Measurements from ENCODE around the gene ZNF609. TPM values are rescaled to one million over a fixed set of nuclear protein-coding genes. Genes with fewer than 3 reads are reported as not detected.

Gene ZNF609
- total RNA-seq, 1 experiment from 2014 or later = 9.9 TPM

- H3K9ac ChIP-seq (ENCODE audit: low read length) = no peak overlapping the region
- H4K20me1 ChIP-seq (ENCODE audit: low read length) = no peaks in the 10 kb centered on the region
- no peaks in the 10 kb centered on the region for H3K4me1 ChIP-seq (ENCODE audit: insufficient read depth, low read length)
- no peaks in the 10 kb centered on the region for H3F3A ChIP-seq (ENCODE audit: low read length, unreplicated experiment)
- H3K4me3 ChIP-seq (ENCODE audit: low read length) = no peak overlapping the region
- no peaks in the 10 kb centered on the region for H3K9me2 ChIP-seq (replicated peaks; ENCODE audit: low read length)
- no peak overlapping the region for H3K4me2 ChIP-seq (ENCODE audit: low read length)
- no peaks in the 10 kb centered on the region for H3K36me3 ChIP-seq (ENCODE audit: low read depth, low read length)
- ATAC-seq (no peak), DNase-seq (no peak)
- no TSS peak for BruUV-seq (replicated peaks)
- no peaks in the 10 kb centered on the region for H3K27me3 ChIP-seq (ENCODE audit: low read length)
- ChIA-PET CTCF (no interaction called here), POLR2A (ENCODE audit: unreplicated experiment) (no interaction called here)
- H3K9me3 ChIP-seq (ENCODE audit: low read length) = no peaks in the 10 kb centered on the region
- no peak overlapping the region for H2AFZ ChIP-seq (ENCODE audit: low read length)
- TF ChIP-seq EZH2 (IDR thresholded peaks at IDR 0.05; ENCODE audit: low read length, unreplicated experiment) (no peak), EZH2phosphoT487 (IDR thresholded peaks at IDR 0.05; ENCODE audit: borderline replicate concordance, low read length) (no peak)
- TF ChIP-seq, protein P1, sequence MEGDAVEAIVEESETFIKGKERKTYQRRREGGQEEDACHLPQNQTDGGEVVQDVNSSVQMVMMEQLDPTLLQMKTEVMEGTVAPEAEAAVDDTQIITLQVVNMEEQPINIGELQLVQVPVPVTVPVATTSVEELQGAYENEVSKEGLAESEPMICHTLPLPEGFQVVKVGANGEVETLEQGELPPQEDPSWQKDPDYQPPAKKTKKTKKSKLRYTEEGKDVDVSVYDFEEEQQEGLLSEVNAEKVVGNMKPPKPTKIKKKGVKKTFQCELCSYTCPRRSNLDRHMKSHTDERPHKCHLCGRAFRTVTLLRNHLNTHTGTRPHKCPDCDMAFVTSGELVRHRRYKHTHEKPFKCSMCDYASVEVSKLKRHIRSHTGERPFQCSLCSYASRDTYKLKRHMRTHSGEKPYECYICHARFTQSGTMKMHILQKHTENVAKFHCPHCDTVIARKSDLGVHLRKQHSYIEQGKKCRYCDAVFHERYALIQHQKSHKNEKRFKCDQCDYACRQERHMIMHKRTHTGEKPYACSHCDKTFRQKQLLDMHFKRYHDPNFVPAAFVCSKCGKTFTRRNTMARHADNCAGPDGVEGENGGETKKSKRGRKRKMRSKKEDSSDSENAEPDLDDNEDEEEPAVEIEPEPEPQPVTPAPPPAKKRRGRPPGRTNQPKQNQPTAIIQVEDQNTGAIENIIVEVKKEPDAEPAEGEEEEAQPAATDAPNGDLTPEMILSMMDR (conservative IDR thresholded peaks at IDR 0.05; ENCODE audit: low read depth, low read length) = no peak
- intact Hi-C loops (cut with micrococcal nuclease) = no loop called here
- H3K27ac ChIP-seq (ENCODE audit: low read length) = no peak overlapping the region
- no peaks in the 10 kb centered on the region for H3K79me2 ChIP-seq (ENCODE audit: low read length)
Observed at GRCh38 chr15:64716452-64716851, 256.1 kb downstream of the ZNF609 start.

- no peaks in the 10 kb centered on the region for H3F3A ChIP-seq (ENCODE audit: low read length, unreplicated experiment)
- no peak overlapping the region for H3K27ac ChIP-seq (ENCODE audit: low read length)
- H3K9me2 ChIP-seq (replicated peaks; ENCODE audit: low read length) = no peaks in the 10 kb centered on the region
- no peaks in the 10 kb centered on the region for H3K36me3 ChIP-seq (ENCODE audit: low read depth, low read length)
- DNase-seq = no peak
- no peak for TF ChIP-seq EZH2 (IDR thresholded peaks at IDR 0.05; ENCODE audit: low read length, unreplicated experiment)
- TF ChIP-seq, protein P1 (conservative IDR thresholded peaks at IDR 0.05; ENCODE audit: low read depth, low read length) = no peak
- TF ChIP-seq EZH2phosphoT487 (IDR thresholded peaks at IDR 0.05; ENCODE audit: borderline replicate concordance, low read length) = no peak
- H2AFZ ChIP-seq (ENCODE audit: low read length) = no peak overlapping the region
- H3K9ac ChIP-seq (ENCODE audit: low read length) = no peak overlapping the region
- no TSS peak for BruUV-seq (replicated peaks)
- H3K4me2 ChIP-seq (ENCODE audit: low read length) = no peak overlapping the region
- ChIA-PET POLR2A (ENCODE audit: unreplicated experiment) (no interaction called here), CTCF (interaction anchor here (0.6 kb wide), 1 partner anchor 84 kb away, joined by 3 read pairs; no protein-coding TSS in a partner anchor)
- H3K9me3 ChIP-seq (ENCODE audit: low read length) = no peaks in the 10 kb centered on the region
- no peaks in the 10 kb centered on the region for H4K20me1 ChIP-seq (ENCODE audit: low read length)
- H3K27me3 ChIP-seq (ENCODE audit: low read length) = no peaks in the 10 kb centered on the region
- H3K4me1 ChIP-seq (ENCODE audit: insufficient read depth, low read length) = no peaks in the 10 kb centered on the region
- no peaks in the 10 kb centered on the region for H3K79me2 ChIP-seq (ENCODE audit: low read length)
- no peak overlapping the region for H3K4me3 ChIP-seq (ENCODE audit: low read length)
- ATAC-seq = no peak
- intact Hi-C loops (cut with micrococcal nuclease) = no loop called here
Observed at GRCh38 chr15:64717130-64717529, 256.8 kb downstream of the ZNF609 start.

GRCh38 chr15:64717735-64718495, 257.5 kb downstream of the ZNF609 start:
- TF ChIP-seq EZH2phosphoT487 (IDR thresholded peaks at IDR 0.05; ENCODE audit: borderline replicate concordance, low read length) = no peak
- no peak for TF ChIP-seq EZH2 (IDR thresholded peaks at IDR 0.05; ENCODE audit: low read length, unreplicated experiment)
- TF ChIP-seq, protein P1 (conservative IDR thresholded peaks at IDR 0.05; ENCODE audit: low read depth, low read length) = no peak
- intact Hi-C loops (cut with micrococcal nuclease) = no loop called here
- Histone ChIP-seq H3K4me2 (ENCODE audit: low read length) (no peak overlapping the region), H3F3A (ENCODE audit: low read length, unreplicated experiment) (no peaks in the 10 kb centered on the region), H4K20me1 (ENCODE audit: low read length) (no peaks in the 10 kb centered on the region), H3K4me3 (ENCODE audit: low read length) (no peak overlapping the region), H3K36me3 (ENCODE audit: low read depth, low read length) (no peaks in the 10 kb centered on the region), H3K9me3 (ENCODE audit: low read length) (no peaks in the 10 kb centered on the region), H3K79me2 (ENCODE audit: low read length) (no peaks in the 10 kb centered on the region), H3K27me3 (ENCODE audit: low read length) (no peaks in the 10 kb centered on the region), H3K27ac (ENCODE audit: low read length) (no peak overlapping the region), H3K9me2 (replicated peaks; ENCODE audit: low read length) (no peaks in the 10 kb centered on the region), H2AFZ (ENCODE audit: low read length) (no peak overlapping the region), H3K9ac (ENCODE audit: low read length) (no peak overlapping the region), H3K4me1 (ENCODE audit: insufficient read depth, low read length) (no peaks in the 10 kb centered on the region)
- DNase-seq (no peak), ATAC-seq (no peak)
- ChIA-PET CTCF (no interaction called here), POLR2A (ENCODE audit: unreplicated experiment) (no interaction called here)
- no TSS peak for BruUV-seq (replicated peaks)
